ENCODE measurements around the gene CASQ1.

The CASQ1 gene

DNA sequence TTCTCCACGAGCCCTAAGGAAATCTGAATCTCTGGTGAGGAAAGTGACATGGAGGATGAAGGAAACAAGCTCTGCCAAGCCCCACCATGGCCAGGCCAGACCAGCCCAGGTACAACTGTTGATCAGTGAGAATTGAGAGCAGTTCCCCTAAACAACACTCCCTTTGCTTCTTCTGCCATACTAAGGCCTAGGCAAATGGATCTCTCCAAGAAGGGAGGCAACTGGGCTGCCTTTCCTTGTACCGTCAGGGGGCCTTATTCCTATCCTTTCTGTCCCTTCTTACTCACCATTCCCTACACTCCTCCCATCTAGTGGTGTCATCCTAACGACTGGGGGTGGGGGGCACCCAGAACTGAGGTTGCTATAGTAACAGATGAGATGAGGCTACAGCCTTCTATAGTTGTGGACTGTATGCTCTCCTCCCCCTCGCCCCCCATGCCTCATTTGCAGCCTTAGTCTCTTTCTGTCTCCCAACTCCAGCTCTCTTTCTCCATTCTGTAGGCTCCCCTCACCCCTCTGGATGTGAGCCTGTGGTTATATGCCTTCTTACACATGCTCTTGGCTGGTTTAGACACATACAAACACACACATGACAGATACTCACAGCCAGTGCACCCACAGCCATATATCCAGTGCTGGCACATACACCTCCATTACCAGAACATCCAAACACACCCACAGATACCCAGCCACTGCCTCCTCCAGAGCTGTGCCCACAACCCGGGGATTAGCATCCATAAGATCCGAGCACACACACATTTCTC is 18.4 kb downstream of the CASQ1 start:
- DNase-seq (ENCODE audit: low read depth), result no peak
- TF ChIP-seq, protein P1, sequence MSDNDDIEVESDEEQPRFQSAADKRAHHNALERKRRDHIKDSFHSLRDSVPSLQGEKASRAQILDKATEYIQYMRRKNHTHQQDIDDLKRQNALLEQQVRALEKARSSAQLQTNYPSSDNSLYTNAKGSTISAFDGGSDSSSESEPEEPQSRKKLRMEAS (IDR thresholded peaks at IDR 0.05; ENCODE audit: low read depth, low read length), result no peak
- TF ChIP-seq POLR2A (IDR thresholded peaks at IDR 0.05; ENCODE audit: extremely low read depth, insufficient read length) (no peak), MYC (IDR thresholded peaks at IDR 0.05; ENCODE audit: low read depth, low read length) (no peak)
- TF ChIP-seq, protein P2, sequence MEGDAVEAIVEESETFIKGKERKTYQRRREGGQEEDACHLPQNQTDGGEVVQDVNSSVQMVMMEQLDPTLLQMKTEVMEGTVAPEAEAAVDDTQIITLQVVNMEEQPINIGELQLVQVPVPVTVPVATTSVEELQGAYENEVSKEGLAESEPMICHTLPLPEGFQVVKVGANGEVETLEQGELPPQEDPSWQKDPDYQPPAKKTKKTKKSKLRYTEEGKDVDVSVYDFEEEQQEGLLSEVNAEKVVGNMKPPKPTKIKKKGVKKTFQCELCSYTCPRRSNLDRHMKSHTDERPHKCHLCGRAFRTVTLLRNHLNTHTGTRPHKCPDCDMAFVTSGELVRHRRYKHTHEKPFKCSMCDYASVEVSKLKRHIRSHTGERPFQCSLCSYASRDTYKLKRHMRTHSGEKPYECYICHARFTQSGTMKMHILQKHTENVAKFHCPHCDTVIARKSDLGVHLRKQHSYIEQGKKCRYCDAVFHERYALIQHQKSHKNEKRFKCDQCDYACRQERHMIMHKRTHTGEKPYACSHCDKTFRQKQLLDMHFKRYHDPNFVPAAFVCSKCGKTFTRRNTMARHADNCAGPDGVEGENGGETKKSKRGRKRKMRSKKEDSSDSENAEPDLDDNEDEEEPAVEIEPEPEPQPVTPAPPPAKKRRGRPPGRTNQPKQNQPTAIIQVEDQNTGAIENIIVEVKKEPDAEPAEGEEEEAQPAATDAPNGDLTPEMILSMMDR (IDR thresholded peaks at IDR 0.05; ENCODE audit: low read depth, low read length), result no peak
- H3K4me3 ChIP-seq (ENCODE audit: low read depth, low read length), result no peak overlapping the region

DNA sequence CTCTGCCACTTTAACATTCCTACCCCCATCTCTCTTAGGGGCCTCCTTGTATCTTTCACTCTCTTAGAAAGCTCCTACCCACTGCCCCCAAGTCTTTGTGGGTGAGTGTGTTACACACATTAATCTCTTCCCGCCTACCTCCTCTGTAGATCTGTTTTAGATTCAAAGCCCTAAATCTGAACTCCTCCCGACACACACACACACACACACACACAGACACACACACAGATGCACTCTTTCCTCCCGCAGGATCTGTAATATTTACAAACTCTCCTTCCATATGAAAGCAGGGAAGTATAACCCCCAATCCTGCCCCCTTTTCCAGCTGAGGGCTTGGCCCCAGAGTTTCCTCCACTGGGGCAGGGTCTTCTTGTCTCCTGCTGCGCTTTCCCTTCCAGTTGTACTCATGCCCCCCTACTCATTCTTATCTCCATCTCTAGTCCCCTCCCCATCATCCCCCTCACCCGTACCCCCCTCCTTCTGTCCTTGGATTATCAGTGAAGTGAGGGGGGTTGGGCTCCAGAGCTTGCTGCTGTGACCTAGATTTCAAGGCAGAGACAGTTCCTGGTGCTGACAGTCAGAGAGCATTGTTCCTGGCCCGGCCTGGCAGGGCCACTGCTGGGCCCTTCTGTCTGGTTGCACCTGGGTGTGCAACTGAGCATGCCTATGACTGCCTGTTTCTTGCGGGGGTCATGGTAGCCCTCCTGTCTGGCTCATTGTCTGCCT is 19.1 kb downstream of the CASQ1 start:
- no peak for TF ChIP-seq POLR2A (IDR thresholded peaks at IDR 0.05; ENCODE audit: extremely low read depth, insufficient read length)
- no peak for TF ChIP-seq MYC (IDR thresholded peaks at IDR 0.05; ENCODE audit: low read depth, low read length)
- H3K4me3 ChIP-seq (ENCODE audit: low read depth, low read length), result no peak overlapping the region
- no peak for DNase-seq (ENCODE audit: low read depth)

DNA sequence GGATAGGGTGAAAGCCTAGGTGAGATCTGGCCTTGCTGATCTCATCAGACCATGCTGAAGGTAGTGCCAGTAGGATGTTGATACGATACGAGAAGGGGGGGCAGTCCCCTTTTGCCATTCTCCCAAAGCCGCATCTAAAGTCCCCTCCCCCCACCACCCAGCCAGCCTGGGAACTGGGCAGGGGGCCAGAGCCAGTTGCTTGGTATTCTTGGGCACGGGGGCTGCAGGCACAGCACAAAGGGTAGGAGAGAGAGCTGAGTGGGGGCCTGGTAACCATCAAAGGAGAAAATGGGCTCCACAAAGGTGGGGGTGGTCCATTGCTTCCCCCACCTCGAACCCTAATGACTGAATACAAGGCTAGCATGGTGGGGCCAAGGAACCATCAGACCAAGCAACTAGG is 20.2 kb downstream of the CASQ1 start:
- no peak for DNase-seq (ENCODE audit: low read depth)
- TF ChIP-seq MYC (IDR thresholded peaks at IDR 0.05; ENCODE audit: low read depth, low read length) (no peak), POLR2A (IDR thresholded peaks at IDR 0.05; ENCODE audit: extremely low read depth, insufficient read length) (no peak)
- TF ChIP-seq, protein P1 (IDR thresholded peaks at IDR 0.05; ENCODE audit: low read depth, low read length), result no peak
- TF ChIP-seq, protein P2 (IDR thresholded peaks at IDR 0.05; ENCODE audit: low read depth, low read length), result no peak
- H3K4me3 ChIP-seq (ENCODE audit: low read depth, low read length), result no peak overlapping the region

DNA sequence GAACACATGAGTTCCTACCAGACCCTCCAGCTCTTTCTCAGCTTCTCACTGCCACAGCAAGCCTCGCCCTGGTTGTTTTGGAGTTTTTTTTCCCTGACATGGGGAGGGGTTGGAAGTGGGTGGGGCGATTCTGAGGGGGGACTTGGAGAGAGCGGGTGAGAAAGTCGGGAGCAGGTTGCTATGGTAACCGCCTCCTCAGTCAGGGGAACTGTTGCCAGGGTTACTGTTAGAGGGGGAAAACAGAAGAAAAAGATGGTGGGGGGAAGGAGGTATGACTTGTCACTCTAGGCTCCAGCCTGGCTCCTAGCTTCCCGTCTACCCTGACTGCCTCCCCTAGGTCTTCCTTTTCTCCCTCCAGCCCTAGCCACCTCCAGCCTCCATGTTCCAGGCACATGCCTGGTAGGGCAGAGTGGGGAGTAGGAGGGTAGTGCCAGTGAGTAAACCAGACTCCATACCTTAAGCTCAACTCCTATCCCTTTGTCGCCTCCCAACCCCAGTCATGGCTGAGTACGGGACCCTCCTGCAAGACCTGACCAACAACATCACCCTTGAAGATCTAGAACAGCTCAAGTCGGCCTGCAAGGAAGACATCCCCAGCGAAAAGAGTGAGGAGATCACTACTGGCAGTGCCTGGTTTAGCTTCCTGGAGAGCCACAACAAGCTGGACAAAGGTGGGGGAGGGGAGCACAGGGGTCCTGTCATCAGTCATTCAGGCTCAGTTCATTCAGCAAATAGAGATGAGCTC is 20.8 kb downstream of the CASQ1 start:
- H3K4me3 ChIP-seq (ENCODE audit: low read depth, low read length), result no peak overlapping the region
- peak; percentile 12 for DNase-seq (ENCODE audit: low read depth)
- no peak for TF ChIP-seq MYC (IDR thresholded peaks at IDR 0.05; ENCODE audit: low read depth, low read length)
- TF ChIP-seq, protein P2 (IDR thresholded peaks at IDR 0.05; ENCODE audit: low read depth, low read length), result no peak
- TF ChIP-seq, protein P1 (IDR thresholded peaks at IDR 0.05; ENCODE audit: low read depth, low read length), result no peak
- no peak for TF ChIP-seq POLR2A (IDR thresholded peaks at IDR 0.05; ENCODE audit: extremely low read depth, insufficient read length)

DNA sequence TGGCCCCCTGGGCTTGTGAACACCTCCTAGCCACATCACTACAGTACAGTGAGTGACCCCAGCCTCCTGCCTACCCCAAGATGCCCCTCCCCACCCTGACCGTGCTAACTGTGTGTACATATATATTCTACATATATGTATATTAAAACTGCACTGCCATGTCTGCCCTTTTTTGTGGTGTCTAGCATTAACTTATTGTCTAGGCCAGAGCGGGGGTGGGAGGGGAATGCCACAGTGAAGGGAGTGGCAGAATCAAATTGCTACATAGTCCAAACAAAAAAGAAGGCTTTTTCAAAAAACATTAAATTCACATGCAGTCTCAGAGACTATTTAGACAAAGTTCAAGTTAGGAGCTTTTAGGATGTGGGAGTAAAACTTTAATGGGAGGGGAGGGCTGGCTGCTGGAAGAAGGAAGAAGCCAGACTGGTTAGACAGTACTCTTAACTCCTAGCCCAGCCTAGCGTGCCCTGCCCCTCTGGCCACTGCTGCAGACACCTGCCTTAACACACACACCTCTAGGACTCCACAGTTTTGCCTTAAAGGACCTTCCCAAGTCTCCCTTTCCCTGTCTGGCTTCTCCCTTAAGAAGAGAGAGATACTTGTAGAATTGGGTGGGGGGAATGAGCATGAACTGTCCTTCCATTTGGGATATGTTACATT is 24.2 kb downstream of the CASQ1 start:
- no peak overlapping the region for H3K4me3 ChIP-seq (ENCODE audit: low read depth, low read length)
- TF ChIP-seq, protein P2 (IDR thresholded peaks at IDR 0.05; ENCODE audit: low read depth, low read length), result no peak
- TF ChIP-seq, protein P1 (IDR thresholded peaks at IDR 0.05; ENCODE audit: low read depth, low read length), result no peak
- no peak for TF ChIP-seq MYC (IDR thresholded peaks at IDR 0.05; ENCODE audit: low read depth, low read length)
- TF ChIP-seq POLR2A (IDR thresholded peaks at IDR 0.05; ENCODE audit: extremely low read depth, insufficient read length), result no peak
- no peak for DNase-seq (ENCODE audit: low read depth)
